Mesendoderm (in vitro differentiated cells): ENCODE measurements around the gene MILR1.
"Not testable (repeated sequence)": the region's sequence is repeated elsewhere in the genome, so short reads cannot be mapped to it uniquely, and the experiment has no call there.

Experiments
- DNase-seq: peaks from one replicate; pipeline ENCODE4 v3.0.0; 2013
- H2AK5ac ChIP-seq: 2 replicates; pipeline ENCODE4 v1.6.1; 2013; ENCODE audit warnings: low read length, inconsistent platforms
- H2BK120ac ChIP-seq: 2 replicates; pipeline ENCODE4 v1.6.1; 2013; ENCODE audit warnings: low read depth, mild to moderate bottlenecking, low read length, moderate library complexity, mixed read lengths
- H2BK15ac ChIP-seq: replicated peaks from 2 replicates; pipeline ENCODE4 v1.6.1; 2013; ENCODE audit warnings: low read depth, mild to moderate bottlenecking, moderate library complexity
- H2BK5ac ChIP-seq: 2 replicates; pipeline ENCODE4 v1.6.1; 2013; ENCODE audit warnings: low read length, inconsistent platforms
- H3K18ac ChIP-seq: 2 replicates; pipeline ENCODE4 v1.6.1; 2013; ENCODE audit warnings: mild to moderate bottlenecking, low read length, mixed read lengths
- H3K23ac ChIP-seq: one replicate; pipeline ENCODE4 v1.6.1; 2013; ENCODE audit warnings: low read length
- H3K27ac ChIP-seq: 2 replicates; pipeline ENCODE4 v1.5.1; 2013; ENCODE audit warnings: low read depth, mild to moderate bottlenecking, inconsistent platforms, low read length, moderate library complexity
- H3K27me3 ChIP-seq: 2 replicates; pipeline ENCODE4 v1.6.1; 2013; ENCODE audit warnings: low read length, control low read depth, mild to moderate bottlenecking, inconsistent platforms; ENCODE audit not compliant: insufficient read depth, poor library complexity
- H3K36me3 ChIP-seq: 2 replicates; pipeline ENCODE4 v1.6.1; 2013; ENCODE audit warnings: low read length, inconsistent platforms; ENCODE audit not compliant: control insufficient read depth, insufficient read depth
- H3K4ac ChIP-seq: one replicate; pipeline ENCODE4 v1.6.1; 2013; ENCODE audit warnings: low read depth, mild to moderate bottlenecking, low read length, moderate library complexity
- H3K4me1 ChIP-seq: 2 replicates; pipeline ENCODE4 v1.6.1; 2013; ENCODE audit warnings: low read depth, low read length, inconsistent platforms; ENCODE audit not compliant: control insufficient read depth
- H3K4me2 ChIP-seq: 2 replicates; pipeline ENCODE4 v1.6.1; 2013; ENCODE audit warnings: low read length
- H3K4me3 ChIP-seq: 2 replicates; pipeline ENCODE4 v1.5.1; 2013; ENCODE audit warnings: mild to moderate bottlenecking, low read length
- H3K56ac ChIP-seq: one replicate; pipeline ENCODE4 v1.6.1; 2013; ENCODE audit warnings: low read length
- H3K79me1 ChIP-seq: 2 replicates; pipeline ENCODE4 v1.6.1; 2013; ENCODE audit warnings: low read length, inconsistent platforms
- H3K79me2 ChIP-seq: 2 replicates; pipeline ENCODE4 v1.6.1; 2013; ENCODE audit warnings: mild to moderate bottlenecking, low read length; ENCODE audit not compliant: control insufficient read depth, insufficient read depth
- H3K9ac ChIP-seq: 2 replicates; pipeline ENCODE4 v1.6.1; 2013; ENCODE audit warnings: low read length, inconsistent platforms
- H4K5ac ChIP-seq: one replicate; pipeline ENCODE4 v1.6.1; 2013; ENCODE audit warnings: low read length
- H4K8ac ChIP-seq: one replicate; pipeline ENCODE4 v1.6.1; 2013; ENCODE audit warnings: low read depth, mild to moderate bottlenecking, control low read depth, low read length, moderate library complexity
- WGBS: extraction: QIAGEN DNeasy Blood & Tissue Kit; methylation state at CpG from one replicate; pipeline ENCODE4 v1.1.7; 2013; ENCODE audit warnings: low lambda C conversion rate, missing lambda C conversion rate; ENCODE audit not compliant: insufficient coverage; ENCODE audit errors: extremely low coverage; 5-methylcytosine and 5-hydroxymethylcytosine counted together

MILR1 gene

GRCh38 chr17:64412944-64413381, 36.0 kb upstream of the MILR1 start:
- no peak overlapping the region for H4K5ac ChIP-seq
- H3K9ac ChIP-seq, result no peak overlapping the region
- no peak overlapping the region for H3K4me2 ChIP-seq
- H3K4me1 ChIP-seq, result no peaks in the 10 kb centered on the region
- no peak overlapping the region for H3K27ac ChIP-seq
- H3K18ac ChIP-seq, result no peak overlapping the region
- H3K27me3 ChIP-seq, result no peaks in the 10 kb centered on the region
- no peak overlapping the region for H3K4me3 ChIP-seq
- peak; percentile 32 for DNase-seq
- no peak overlapping the region for H3K4ac ChIP-seq
- no peak overlapping the region for H2AK5ac ChIP-seq
- no peaks in the 10 kb centered on the region for H3K36me3 ChIP-seq
- no CpG with 5 or more reads among the region's 2 CpGs for WGBS
- H2BK120ac ChIP-seq, result no peak overlapping the region
- no peak overlapping the region for H3K56ac ChIP-seq
- H2BK5ac ChIP-seq, result no peak overlapping the region
- no peak overlapping the region for H2BK15ac ChIP-seq
- H4K8ac ChIP-seq, result no peak overlapping the region
- H3K79me1 ChIP-seq, result no peaks in the 10 kb centered on the region
- no peaks in the 10 kb centered on the region for H3K79me2 ChIP-seq
- no peak overlapping the region for H3K23ac ChIP-seq

GRCh38 chr17:64413513-64413912, 35.4 kb upstream of the MILR1 start:
- Histone ChIP-seq H2AK5ac (no peak overlapping the region), H4K8ac (no peak overlapping the region), H3K27me3 (no peaks in the 10 kb centered on the region), H3K36me3 (no peaks in the 10 kb centered on the region), H3K9ac (no peak overlapping the region), H4K5ac (no peak overlapping the region), H3K23ac (no peak overlapping the region), H3K56ac (no peak overlapping the region), H3K79me1 (no peaks in the 10 kb centered on the region), H3K4ac (no peak overlapping the region), H3K18ac (no peak overlapping the region), H3K4me1 (no peaks in the 10 kb centered on the region), H2BK120ac (no peak overlapping the region), H3K4me2 (no peak overlapping the region), H3K27ac (no peak overlapping the region), H2BK15ac (no peak overlapping the region), H2BK5ac (no peak overlapping the region), H3K79me2 (no peaks in the 10 kb centered on the region), H3K4me3 (no peak overlapping the region)
- no CpG with 5 or more reads among the region's 4 CpGs for WGBS
- peak; percentile 27 for DNase-seq

GRCh38 chr17:64418506-64419339, 30.2 kb upstream of the MILR1 start:
- H3K56ac ChIP-seq, result no peak overlapping the region
- no peak overlapping the region for H4K5ac ChIP-seq
- H2BK15ac ChIP-seq, result no peak overlapping the region
- no peaks in the 10 kb centered on the region for H3K36me3 ChIP-seq
- peak; percentile 65 for DNase-seq
- H2AK5ac ChIP-seq, result no peak overlapping the region
- no peak overlapping the region for H3K23ac ChIP-seq
- H3K18ac ChIP-seq, result no peak overlapping the region
- no peak overlapping the region for H3K4ac ChIP-seq
- no CpG with 5 or more reads among the region's 19 CpGs for WGBS
- no peak overlapping the region for H3K9ac ChIP-seq
- no peak overlapping the region for H2BK120ac ChIP-seq
- H3K79me2 ChIP-seq, result no peaks in the 10 kb centered on the region
- H3K4me1 ChIP-seq, result no peaks in the 10 kb centered on the region
- no peak overlapping the region for H3K27ac ChIP-seq
- H3K4me3 ChIP-seq, result no peak overlapping the region
- no peaks in the 10 kb centered on the region for H3K27me3 ChIP-seq
- no peaks in the 10 kb centered on the region for H3K79me1 ChIP-seq
- no peak overlapping the region for H3K4me2 ChIP-seq
- no peak overlapping the region for H4K8ac ChIP-seq
- H2BK5ac ChIP-seq, result no peak overlapping the region

GRCh38 chr17:64420143-64420670, 28.7 kb upstream of the MILR1 start:
- Histone ChIP-seq H3K27ac (no peak overlapping the region), H2BK120ac (no peak overlapping the region), H3K4me1 (no peaks in the 10 kb centered on the region), H3K4me3 (no peak overlapping the region), H3K27me3 (no peaks in the 10 kb centered on the region), H3K4me2 (no peak overlapping the region), H3K9ac (no peak overlapping the region), H3K79me1 (no peaks in the 10 kb centered on the region), H3K18ac (no peak overlapping the region), H3K79me2 (no peaks in the 10 kb centered on the region), H2AK5ac (no peak overlapping the region), H4K5ac (no peak overlapping the region), H3K56ac (no peak overlapping the region), H3K36me3 (no peaks in the 10 kb centered on the region), H3K23ac (no peak overlapping the region), H3K4ac (no peak overlapping the region), H2BK15ac (no peak overlapping the region), H4K8ac (no peak overlapping the region), H2BK5ac (no peak overlapping the region)
- peak; percentile 76 for DNase-seq
- no CpG with 5 or more reads among the region's 6 CpGs for WGBS

- not testable (repeated sequence) for H3K4ac ChIP-seq, H2BK15ac ChIP-seq, H3K36me3 ChIP-seq, H3K56ac ChIP-seq, H3K23ac ChIP-seq, H3K4me1 ChIP-seq, H3K4me2 ChIP-seq, H4K5ac ChIP-seq, H4K8ac ChIP-seq, H2BK5ac ChIP-seq, H3K79me1 ChIP-seq, DNase-seq, H3K27ac ChIP-seq, H3K4me3 ChIP-seq, H3K79me2 ChIP-seq, H3K9ac ChIP-seq, H2AK5ac ChIP-seq, H3K27me3 ChIP-seq, H3K18ac ChIP-seq
- WGBS, result no CpG with 5 or more reads among the region's 9 CpGs
- peak overlapping the region; percentile 38 for H2BK120ac ChIP-seq
Measured at GRCh38 chr17:64422121-64422520, 26.8 kb upstream of the MILR1 start.
